GM18867 (cell line): ENCODE measurements around the gene VARS1.

Experiments
- ATAC-seq: cut with Tn5 transposase; IDR thresholded peaks from one replicate; pipeline ENCODE4 v1.9.1; 2021; ENCODE audit warnings: mild to moderate bottlenecking, moderate library complexity; ENCODE audit not compliant: unreplicated experiment

The VARS1 gene

GRCh38 chr6:31775633-31776484 lies 19.7 kb downstream of the VARS1 start:
- no peak for ATAC-seq

DNA sequence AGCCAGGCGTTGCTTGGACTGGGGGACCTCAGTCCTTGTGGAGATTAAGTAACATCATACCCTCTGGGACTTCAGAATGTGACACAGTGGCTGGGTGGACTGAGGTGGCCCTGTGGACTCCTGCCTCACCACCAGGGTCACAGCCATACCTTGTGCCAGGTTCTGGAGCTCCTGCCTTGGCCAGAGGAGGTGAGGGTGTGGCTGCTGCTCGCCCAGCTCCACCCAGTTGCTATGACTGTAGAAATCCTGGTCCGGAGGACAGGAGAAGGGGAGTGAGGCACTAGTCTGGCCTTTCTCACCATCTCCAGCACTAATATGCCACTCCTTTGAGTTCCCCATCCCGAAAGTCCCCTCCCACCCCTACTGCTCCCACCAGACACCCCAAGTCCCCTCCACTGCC lies 20.4 kb downstream of the VARS1 start:
- no peak for ATAC-seq

GRCh38 chr6:31771992-31772358 lies 23.6 kb downstream of the VARS1 start:
- no peak for ATAC-seq

DNA sequence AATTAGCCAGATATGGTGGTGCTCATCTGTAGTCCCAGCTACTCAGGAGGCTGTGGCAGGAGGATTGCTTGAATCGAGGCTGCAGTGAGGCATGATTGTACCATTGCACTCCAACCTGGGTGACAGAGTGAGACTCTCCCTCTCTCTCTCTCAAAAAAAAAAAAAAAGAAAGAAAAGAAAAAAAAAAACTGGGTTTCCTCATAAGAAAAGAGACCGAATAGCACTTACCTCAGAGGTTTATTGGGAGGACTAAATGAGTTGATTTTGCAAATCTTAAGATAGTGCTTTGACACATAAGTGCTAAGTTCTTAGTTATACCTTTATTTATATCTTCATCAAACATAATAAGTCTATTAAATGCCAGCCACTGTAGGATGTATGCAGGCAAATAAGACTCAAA lies 24.7 kb downstream of the VARS1 start:
- no peak for ATAC-seq

- ATAC-seq, result no peak
These were observed 25.7 kb downstream of the VARS1 start for GRCh38 chr6:31769684-31770371.

DNA sequence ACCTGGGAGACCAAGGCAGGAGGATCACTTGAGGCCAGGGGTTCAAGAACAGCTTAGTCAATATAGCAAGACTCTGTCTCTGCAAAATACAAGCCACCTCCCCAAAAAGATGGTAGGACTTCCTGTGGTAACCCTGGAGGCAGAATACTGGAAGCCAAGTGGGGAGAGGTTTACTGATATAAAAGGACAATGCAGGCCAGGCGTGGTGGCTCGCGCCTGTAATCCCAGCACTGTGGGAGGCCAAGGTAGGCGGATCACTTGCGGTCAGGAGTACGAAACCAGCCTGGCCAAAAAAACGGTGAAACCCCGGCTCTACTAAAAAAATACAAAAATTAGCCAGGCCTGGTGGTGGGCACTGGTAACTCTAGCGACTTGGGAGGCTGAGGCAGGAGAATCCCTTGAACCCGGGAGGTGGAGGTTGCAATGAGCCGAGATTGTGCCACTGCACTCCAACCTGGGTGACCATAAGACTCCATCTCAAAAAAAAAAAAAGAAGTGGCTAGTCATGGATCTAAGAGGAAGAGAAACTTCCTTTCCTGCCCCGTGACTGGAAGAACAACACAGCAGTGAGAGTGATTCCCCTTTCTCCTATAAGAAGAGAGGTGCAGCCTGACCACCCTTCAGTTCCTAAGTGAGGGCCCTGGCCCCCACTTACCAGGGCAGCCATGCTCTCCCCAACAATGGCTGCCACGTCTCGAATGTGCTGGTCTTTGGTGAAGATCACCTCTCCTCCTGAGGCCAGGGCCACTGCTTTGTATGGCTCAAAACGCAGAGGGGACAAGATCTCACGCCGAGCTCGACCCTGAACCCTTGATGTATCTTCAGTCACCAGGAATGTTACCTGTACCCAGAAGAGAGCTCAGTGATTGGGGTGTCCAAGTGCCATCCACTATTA lies 26.9 kb downstream of the VARS1 start:
- ATAC-seq, result no peak

DNA sequence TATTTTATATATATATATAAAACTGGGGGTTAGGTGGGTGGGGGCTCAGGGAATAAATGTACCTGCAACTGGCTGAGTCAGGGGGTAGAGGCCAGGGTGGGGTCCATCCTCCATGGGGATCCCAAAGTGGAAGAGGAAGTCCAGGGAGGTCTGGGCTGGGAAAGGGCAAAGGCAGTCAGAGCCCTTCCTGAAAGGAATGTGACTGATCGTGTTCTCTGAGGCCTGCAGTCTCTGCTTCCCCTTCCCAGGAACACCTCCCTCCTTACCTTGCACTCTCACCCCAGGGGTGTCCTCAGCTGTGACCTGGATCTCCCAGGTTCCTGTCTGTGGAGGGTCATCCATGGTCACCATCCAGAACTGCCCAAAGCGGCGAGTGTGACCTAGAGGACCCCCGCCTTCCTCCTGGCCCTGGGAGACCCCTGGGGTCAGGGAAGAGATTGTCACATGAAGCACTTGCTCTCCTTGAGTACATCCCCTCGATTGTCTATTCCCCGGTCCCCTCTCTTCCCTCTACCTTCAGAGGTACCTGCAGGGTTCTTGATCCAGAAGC lies 28.4 kb downstream of the VARS1 start:
- ATAC-seq, result no peak

GRCh38 chr6:31765910-31766794 lies 29.4 kb downstream of the VARS1 start:
- ATAC-seq, result no peak

DNA sequence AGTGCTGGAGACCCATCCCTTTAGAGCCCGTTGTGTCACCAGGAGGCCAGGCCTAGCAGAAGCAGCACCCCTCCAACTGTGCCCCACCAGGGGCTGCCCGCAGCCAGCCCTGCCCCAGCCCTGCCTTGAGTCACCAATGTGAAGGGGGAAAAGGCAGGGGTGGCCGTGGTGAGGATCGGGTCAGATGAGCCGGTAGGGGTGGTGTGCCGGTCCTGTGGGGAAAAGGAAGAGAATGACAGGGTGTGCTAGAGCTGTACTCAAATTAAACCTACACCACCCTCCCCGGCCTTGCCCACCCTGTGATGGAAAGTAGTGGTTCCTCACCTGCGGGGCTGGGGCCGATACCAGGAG lies 30.0 kb downstream of the VARS1 start:
- no peak for ATAC-seq

GRCh38 chr6:31764198-31764597 lies 31.4 kb downstream of the VARS1 start:
- ATAC-seq, result no peak

GRCh38 chr6:31763619-31763940 lies 32.0 kb downstream of the VARS1 start:
- ATAC-seq, result no peak

- ATAC-seq, result no peak
These were observed 32.5 kb downstream of the VARS1 start for GRCh38 chr6:31762878-31763618.

GRCh38 chr6:31762356-31762755 lies 33.2 kb downstream of the VARS1 start, which contains the start of gene SAPCD1:
SAPCD1 (plus strand) TSS chr6:31762656; CDS start chr6:31763055, 399 bp downstream.
- no peak for ATAC-seq

DNA sequence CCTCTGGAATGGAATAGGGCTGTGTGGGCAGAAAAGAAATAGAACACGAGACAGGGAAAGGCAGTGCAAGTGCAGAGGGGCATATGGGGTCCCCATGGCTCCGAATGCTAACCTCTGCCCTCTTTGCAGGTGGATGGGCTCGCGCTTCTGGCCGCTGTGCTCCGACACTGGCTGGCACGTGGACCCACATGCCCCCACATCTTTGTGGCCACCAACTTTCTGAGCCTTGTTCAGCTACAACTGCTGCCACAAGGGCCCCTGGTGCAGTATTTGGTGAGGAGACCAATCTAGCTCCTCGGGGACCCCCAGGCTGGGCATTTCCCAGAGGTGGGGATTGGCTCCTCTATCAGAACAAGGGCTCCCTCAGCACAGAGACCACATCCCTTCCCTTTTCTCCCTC lies 34.2 kb downstream of the VARS1 start:
- ATAC-seq, result no peak

DNA sequence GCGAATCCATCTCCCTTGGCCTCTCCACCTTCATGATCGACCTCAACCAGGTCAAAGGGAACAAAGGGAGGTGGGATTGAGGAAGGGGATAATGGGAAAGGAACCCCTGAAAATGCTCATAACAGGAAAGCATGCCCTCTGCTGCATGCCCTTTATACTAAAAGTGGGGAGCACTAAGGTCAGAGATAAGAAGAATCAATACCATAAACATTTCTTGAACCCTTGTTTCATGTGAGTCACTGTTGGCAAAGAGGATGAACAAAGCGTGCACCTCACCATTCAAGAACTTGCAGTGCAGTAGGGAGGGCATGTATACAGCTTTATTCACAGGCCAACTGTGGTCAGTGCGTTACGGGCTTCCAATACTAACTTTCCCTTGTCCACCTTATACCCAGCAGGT lies 34.8 kb downstream of the VARS1 start:
- no peak for ATAC-seq

DNA sequence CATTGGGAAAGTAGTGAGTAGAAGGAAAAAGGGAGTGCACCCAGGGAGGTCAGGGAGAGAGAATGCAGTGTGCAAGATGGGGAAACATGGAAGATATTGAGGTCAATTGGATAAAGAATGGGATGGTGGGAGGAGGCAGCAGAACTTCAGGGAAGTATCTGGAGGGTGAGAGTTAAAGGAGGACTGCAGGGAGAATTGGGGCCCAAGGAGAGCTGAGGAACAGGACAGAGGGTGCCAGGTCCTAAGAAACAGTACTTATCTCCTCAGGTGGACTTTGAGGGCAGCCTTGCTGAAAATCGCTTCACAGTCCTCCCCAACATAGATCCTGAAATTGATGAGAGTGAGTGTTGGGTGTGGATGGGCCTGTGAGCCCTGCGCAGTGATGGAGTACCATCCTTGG lies 37.3 kb downstream of the VARS1 start:
- ATAC-seq, result no peak

DNA sequence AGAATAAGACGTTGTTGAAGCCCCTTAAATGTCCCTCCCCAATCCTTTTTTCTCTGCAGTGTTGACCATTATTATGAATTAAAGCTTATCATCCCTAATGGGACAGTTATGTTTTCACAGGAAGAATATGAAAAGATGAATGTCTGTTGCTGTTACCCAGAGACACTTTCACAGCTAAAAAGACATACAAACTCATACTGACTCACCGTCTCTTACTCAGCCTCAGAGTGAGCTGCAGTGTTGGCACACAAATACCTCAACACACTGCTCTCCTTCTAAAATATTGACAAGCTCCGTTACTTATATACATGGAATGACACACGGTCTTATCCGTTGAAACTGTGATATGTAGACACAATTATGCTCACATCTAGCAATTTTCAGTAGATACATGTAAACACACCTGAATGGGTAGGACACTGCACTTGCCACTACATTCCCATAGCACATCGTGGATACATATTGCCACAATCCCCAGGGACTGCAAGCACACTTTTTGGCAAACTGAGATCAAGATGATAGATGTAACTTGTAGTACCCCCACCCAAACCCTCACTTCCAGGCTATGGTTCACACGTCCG lies 42.7 kb downstream of the VARS1 start:
- no peak for ATAC-seq

- no peak for ATAC-seq
These were observed 45.0 kb downstream of the VARS1 start for GRCh38 chr6:31750411-31751022.
